Adrenal gland (tissue), 12 donors: Measurements from ENCODE around the gene NFILZ. TPM values are rescaled to one million over a fixed set of nuclear protein-coding genes. Genes with fewer than 3 reads are reported as not detected.

Experiments used
- DNase-seq, 7 donors: peaks; one replicate each; pipeline ENCODE4 v3.0.0-alpha.2; 2019 to 2020
- H3K27ac ChIP-seq, 5 donors: fragments of 200-600 bp; sonication (generic) in 4 of 5; 1 replicate in 3 of 5; 2 replicates in 2 of 5; pipeline versions ENCODE4 v1.5.1 to v1.8.0; 2016 to 2020; ENCODE audit warnings: mild to moderate bottlenecking in 1 of 5
- H3K27me3 ChIP-seq: fragments of 200-600 bp; 2 replicates; pipeline ENCODE4 v1.8.0; 2021
- H3K36me3 ChIP-seq, 2 donors: fragments of 200-600 bp; replicated peaks in 1 of 2; 1 replicate in 1 of 2; 2 replicates in 1 of 2; pipeline versions ENCODE4 v1.5.1 to v1.8.0; 2018 to 2022
- H3K4me1 ChIP-seq, 2 donors: fragments of 200-600 bp; replicated peaks in 1 of 2; 1 replicate in 1 of 2; 2 replicates in 1 of 2; pipeline versions ENCODE4 v1.5.1 to v1.8.0; 2018 to 2021
- H3K4me3 ChIP-seq, 4 donors: fragments of 200-600 bp; sonication (generic) in 3 of 4; one replicate each; pipeline ENCODE4 v1.5.1; 2016 to 2018
- H3K9me3 ChIP-seq, 3 donors: fragments of 200-600 bp; sonication (generic) in 1 of 3; replicated peaks in 1 of 3; 1 replicate in 2 of 3; 2 replicates in 1 of 3; pipeline versions ENCODE4 v1.5.1 to v1.8.0; 2016 to 2021
- POLR2A ChIP-seq, 2 donors: fragments of 450-650 bp; IDR thresholded peaks; one replicate each; pipeline ENCODE4 v1.6.1; 2017; ENCODE audit warnings: antibody characterized with exemption in 2 of 2, mild to moderate bottlenecking in 2 of 2, moderate library complexity in 1 of 2
- WGBS, 4 donors: extraction: QIAGEN DNeasy Blood & Tissue Kit in 2 of 4; methylation state at CpG; one replicate each; pipeline versions ENCODE4 v1.1.5 to v1.1.7; 2013 to 2017; 5-methylcytosine and 5-hydroxymethylcytosine counted together
- intact Hi-C, 2 donors: fragments of 100-400 bp; cut with DNase I; formaldehyde crosslinking; loops; one replicate each; pipeline versions ENCODE4 v1.14.1 to v1.15.0; 2022 to 2023
- polyA plus RNA-seq, 3 donors: library from polyadenylated mRNA; stranded (reverse); fragments of 200-250 nt in 2 of 3; fragments of 350-450 nt in 1 of 3; fragmentation: Illumina TruSeq in 1 of 3; extraction: RNeasy Lipid Tissue Mini Kit (QIAGEN cat#74804) in 1 of 3; gene quantifications; one replicate each; pipeline ENCODE4 v1.2.3, GENCODE V29; 2013 to 2014
- total RNA-seq, 9 donors: library from RNA; depleted of rRNA in 4 of 9; stranded (reverse); fragments of >200 nt in 4 of 9; fragments of 120-200 nt in 1 of 9; fragmentation: NEBNext Ultra II Directional in 1 of 9; extraction: Animal tissue kit (Norgen Biotek cat#: 25700) in 1 of 9; gene quantifications; one replicate each; pipeline versions ENCODE4 v1.1.0 to v1.2.4, GENCODE V29; 2013 to 2023
- TF ChIP-seq, protein P1 (sequence below), 6 experiments: fragments of 450-650 bp in 4 of 6; fragments of 200-600 bp in 2 of 6; sonication (generic) in 1 of 6; IDR thresholded peaks; 1 replicate in 5 of 6; 2 replicates in 1 of 6; pipeline versions ENCODE4 v1.5.1 to v1.8.0; 2016 to 2021; ENCODE audit warnings: antibody characterized with exemption in 6 of 6, mild to moderate bottlenecking in 2 of 6, moderate library complexity in 1 of 6
- donor health status: healthy with polysubstance abuse.
- donor health status: Bipolar disorder and iron deficiency.
- donor health status: DM: yes; HTN: yes; CAD: no.
- donor health status: DM: no; HTN: no; CAD: no.
- donor health status: DM: no; HTN: no; CAD: no.
- donor health status: DM: yes; HTN: yes; CAD: no.

Gene NFILZ
- total and polyA plus RNA-seq, 12 donors: not detected

DNA sequence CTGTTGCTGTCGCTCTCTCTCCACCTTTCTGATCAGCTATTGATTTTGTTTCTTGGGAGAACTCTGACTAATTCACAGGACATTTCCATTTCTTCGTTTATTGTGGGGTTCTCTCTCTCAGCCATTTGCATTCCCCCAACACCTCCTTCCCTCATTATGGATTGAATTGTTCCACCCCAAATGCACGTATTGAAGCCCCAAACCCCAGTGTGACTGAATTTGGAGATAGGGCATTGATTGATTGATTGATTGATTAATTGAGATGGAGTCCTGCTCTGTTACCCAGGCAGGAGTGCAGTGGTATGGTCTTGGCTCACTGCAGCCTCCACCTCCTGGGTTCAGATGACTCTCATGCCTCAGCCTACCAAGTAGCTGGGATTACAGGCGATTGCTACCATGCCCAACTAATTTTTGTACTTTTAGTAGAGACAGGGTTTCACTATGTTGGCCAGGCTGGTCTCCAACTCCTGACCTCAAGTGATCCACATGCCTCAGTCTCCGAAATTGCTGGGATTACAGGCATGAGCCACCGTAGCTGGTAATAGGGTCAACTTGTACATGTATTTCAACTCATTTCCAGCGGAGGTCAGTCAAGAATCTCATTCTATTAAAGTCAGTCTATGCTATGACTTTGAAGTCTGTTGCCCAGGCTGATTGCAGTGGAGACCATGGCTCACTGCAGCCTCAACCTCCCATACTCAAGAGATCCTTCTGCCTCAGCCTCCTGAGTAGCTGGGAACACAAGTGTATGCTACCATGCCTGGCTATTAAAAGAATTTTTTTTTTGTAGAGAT is 13.6 kb downstream of the NFILZ start:
- intact Hi-C loops: no loop called here
- 58 to 68% (median 61%) methylated on average over 7 of the region's 7 CpGs for WGBS, 4 donors
- H3K4me3 ChIP-seq: no peak overlapping the region
- no peaks in the 10 kb centered on the region for H3K9me3 ChIP-seq
- TF ChIP-seq, protein P1, sequence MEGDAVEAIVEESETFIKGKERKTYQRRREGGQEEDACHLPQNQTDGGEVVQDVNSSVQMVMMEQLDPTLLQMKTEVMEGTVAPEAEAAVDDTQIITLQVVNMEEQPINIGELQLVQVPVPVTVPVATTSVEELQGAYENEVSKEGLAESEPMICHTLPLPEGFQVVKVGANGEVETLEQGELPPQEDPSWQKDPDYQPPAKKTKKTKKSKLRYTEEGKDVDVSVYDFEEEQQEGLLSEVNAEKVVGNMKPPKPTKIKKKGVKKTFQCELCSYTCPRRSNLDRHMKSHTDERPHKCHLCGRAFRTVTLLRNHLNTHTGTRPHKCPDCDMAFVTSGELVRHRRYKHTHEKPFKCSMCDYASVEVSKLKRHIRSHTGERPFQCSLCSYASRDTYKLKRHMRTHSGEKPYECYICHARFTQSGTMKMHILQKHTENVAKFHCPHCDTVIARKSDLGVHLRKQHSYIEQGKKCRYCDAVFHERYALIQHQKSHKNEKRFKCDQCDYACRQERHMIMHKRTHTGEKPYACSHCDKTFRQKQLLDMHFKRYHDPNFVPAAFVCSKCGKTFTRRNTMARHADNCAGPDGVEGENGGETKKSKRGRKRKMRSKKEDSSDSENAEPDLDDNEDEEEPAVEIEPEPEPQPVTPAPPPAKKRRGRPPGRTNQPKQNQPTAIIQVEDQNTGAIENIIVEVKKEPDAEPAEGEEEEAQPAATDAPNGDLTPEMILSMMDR (IDR thresholded peaks at IDR 0.05): no peak
- no peak for TF ChIP-seq POLR2A (IDR thresholded peaks at IDR 0.05)
- no peaks in the 10 kb centered on the region for H3K4me1 ChIP-seq
- H3K36me3 ChIP-seq: no peaks in the 10 kb centered on the region
- DNase-seq: no peak
- H3K27ac ChIP-seq: no peak overlapping the region
- H3K27me3 ChIP-seq: no peaks in the 10 kb centered on the region

- Histone ChIP-seq H3K27me3 (no peaks in the 10 kb centered on the region), H3K9me3 (no peaks in the 10 kb centered on the region), H3K36me3 (no peaks in the 10 kb centered on the region), H3K4me3 (no peak overlapping the region), H3K27ac (no peak overlapping the region), H3K4me1 (no peaks in the 10 kb centered on the region)
- peak in 1 of 7 donors; percentile 25 for DNase-seq
- WGBS, 4 donors: 56 to 67% (median 64%) methylated on average over 6 of the region's 6 CpGs
- TF ChIP-seq, protein P1 (IDR thresholded peaks at IDR 0.05): no peak
- no peak for TF ChIP-seq POLR2A (IDR thresholded peaks at IDR 0.05)
- intact Hi-C loops: no loop called here
Observed at GRCh38 chr19:8648240-8648639, 17.8 kb downstream of the NFILZ start.

GRCh38 chr19:8654591-8655339 is 24.3 kb downstream of the NFILZ start:
- no peaks in the 10 kb centered on the region for H3K9me3 ChIP-seq
- peak in 6 of 7 donors; percentile 32 to 58 (median 44) for DNase-seq
- intact Hi-C loops: loop anchor here in 1 of 2 donors (5.0 to 10.0 kb wide), 2 partner anchors 43 to 420 kb away; partner anchors contain the start of gene ACTL9
- H3K27ac ChIP-seq: no peak overlapping the region
- H3K36me3 ChIP-seq: no peaks in the 10 kb centered on the region
- H3K27me3 ChIP-seq: peaks cover 5% of the 10 kb centered on the region
- no peaks in the 10 kb centered on the region for H3K4me1 ChIP-seq
- no peak overlapping the region for H3K4me3 ChIP-seq
- TF ChIP-seq POLR2A (IDR thresholded peaks at IDR 0.05): no peak
- TF ChIP-seq, protein P1 (IDR thresholded peaks at IDR 0.05): peak; percentile 79 to 99 (median 96)
- WGBS, 4 donors: 4 to 5% (median 5%) methylated on average over 15 of the region's 15 CpGs

DNA sequence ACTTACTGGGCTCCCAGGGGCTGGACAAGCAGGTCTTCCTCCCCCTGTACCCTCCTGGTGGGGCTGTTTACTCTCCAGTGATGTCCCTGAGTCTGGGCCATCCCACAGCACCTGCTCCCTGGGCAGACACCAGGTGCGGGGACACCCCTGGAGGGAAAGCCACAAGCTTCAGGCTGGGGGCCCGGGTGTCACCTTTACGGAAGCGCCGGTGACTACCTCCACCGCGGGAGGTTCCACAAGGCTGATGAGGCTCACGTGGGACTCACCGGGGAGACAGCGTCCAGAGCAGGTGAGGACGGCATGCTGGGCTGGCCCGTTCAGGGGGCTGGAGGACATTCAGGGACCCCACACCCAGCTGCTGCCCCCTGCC is 24.9 kb downstream of the NFILZ start:
- Histone ChIP-seq H3K27ac (no peak overlapping the region), H3K4me1 (no peaks in the 10 kb centered on the region), H3K36me3 (no peaks in the 10 kb centered on the region), H3K27me3 (peaks cover 5% of the 10 kb centered on the region), H3K9me3 (no peaks in the 10 kb centered on the region), H3K4me3 (no peak overlapping the region)
- no peak for DNase-seq
- 55 to 86% (median 59%) methylated on average over 2 to 12 of the region's 12 CpGs for WGBS, 4 donors
- intact Hi-C loops: loop anchor here in 1 of 2 donors (5.0 to 10.0 kb wide), 2 partner anchors 42 to 419 kb away; partner anchors contain the start of gene ACTL9
- TF ChIP-seq, protein P1 (IDR thresholded peaks at IDR 0.05): no peak
- TF ChIP-seq POLR2A (IDR thresholded peaks at IDR 0.05): no peak
